SK-N-SH (cell line): ENCODE data around the gene RAB3IL1. TPM values are rescaled to one million over a fixed set of nuclear protein-coding genes. Genes with fewer than 3 reads are reported as not detected.

Experiments used
- CTCF ChIA-PET: fragments of 300-600, 350-600 bp; formaldehyde crosslinking; extraction: SDS; loops from one replicate; lab custom pipeline; 2021; lab: Yijun Ruan, JAX
- POLR2A ChIA-PET: fragments of 350-600 bp; sonication (Branson Sonifier 250); formaldehyde crosslinking; extraction: SDS; loops from one replicate; lab custom pipeline; 2020; ENCODE audit warnings: antibody characterized with exemption, inconsistent platforms; lab: Yijun Ruan, JAX
- DNase-seq: peaks from one replicate; pipeline ENCODE4 v3.0.0; 2012
- H2AFZ ChIP-seq: fragments of 200-600 bp; sonication (generic); 2 replicates; pipeline ENCODE4 v1.8.1; 2016; ENCODE audit warnings: antibody characterized with exemption, mild to moderate bottlenecking, low read depth
- H3F3A ChIP-seq: fragments of 200-600 bp; sonication (generic); replicated peaks from 2 replicates; pipeline ENCODE3; 2016; ENCODE audit warnings: antibody characterized with exemption, mild to moderate bottlenecking; ENCODE audit not compliant: insufficient read depth
- H3K27ac ChIP-seq, 2 experiments: fragments of 200-500 bp in 1 of 2; fragments of 200-600 bp in 1 of 2; sonication (Bioruptor generic) in 1 of 2; sonication (generic), shearing (Covaris generic) in 1 of 2; 2 replicates each; pipeline versions ENCODE4 v1.5.1 to v1.6.1; 2014 to 2016; ENCODE audit warnings: low read depth in 2 of 2, inconsistent platforms in 1 of 2, low read length in 1 of 2, mild to moderate bottlenecking in 1 of 2, mixed read lengths in 1 of 2
- H3K27me3 ChIP-seq: fragments of 200-600 bp; sonication (generic), shearing (Covaris generic); 2 replicates; pipeline ENCODE4 v1.6.1; 2016; ENCODE audit warnings: mixed run types; ENCODE audit not compliant: insufficient read depth
- H3K36me3 ChIP-seq, 2 experiments: fragments of 200-500 bp in 1 of 2; fragments of 200-600 bp in 1 of 2; sonication (Bioruptor generic) in 1 of 2; sonication (generic) in 1 of 2; replicated peaks in 1 of 2; 2 replicates each; pipeline versions ENCODE3 to v1.5.1; 2014 to 2016; ENCODE audit warnings: low read length in 1 of 2, mild to moderate bottlenecking in 1 of 2; ENCODE audit not compliant: insufficient read depth in 2 of 2, control insufficient read depth in 1 of 2
- H3K4me1 ChIP-seq, 2 experiments: fragments of 200-500 bp in 1 of 2; fragments of 200-600 bp in 1 of 2; sonication (Bioruptor generic) in 1 of 2; sonication (generic), shearing (Covaris generic) in 1 of 2; 2 replicates each; pipeline versions ENCODE4 v1.5.1 to v1.6.1; 2014 to 2016; ENCODE audit warnings: low read depth in 1 of 2, low read length in 1 of 2, mixed run types in 1 of 2; ENCODE audit not compliant: insufficient read depth in 2 of 2, control insufficient read depth in 1 of 2
- H3K4me2 ChIP-seq: fragments of 200-600 bp; sonication (generic), shearing (Covaris generic); 2 replicates; pipeline ENCODE4 v1.6.1; 2017; ENCODE audit warnings: mixed run types
- H3K4me3 ChIP-seq, 2 experiments: fragments of 200-500 bp in 1 of 2; fragments of 200-600 bp in 1 of 2; sonication (Bioruptor generic) in 1 of 2; sonication (generic), shearing (Covaris generic) in 1 of 2; 2 replicates each; pipeline versions ENCODE4 v1.5.1 to v1.8.1; 2014 to 2016; ENCODE audit warnings: low read depth in 2 of 2, inconsistent platforms in 1 of 2, low read length in 1 of 2, mild to moderate bottlenecking in 1 of 2, mixed read lengths in 1 of 2, moderate library complexity in 1 of 2
- H3K79me2 ChIP-seq: fragments of 200-600 bp; sonication (generic); 2 replicates; pipeline ENCODE4 v1.8.1; 2017; ENCODE audit warnings: mild to moderate bottlenecking; ENCODE audit not compliant: insufficient read depth
- H3K9ac ChIP-seq: fragments of 200-600 bp; sonication (generic); 2 replicates; pipeline ENCODE4 v1.6.1; 2017; ENCODE audit warnings: mixed run types
- H3K9me2 ChIP-seq: fragments of 200-600 bp; sonication (generic); 2 replicates; pipeline ENCODE4 v1.6.1; 2017; ENCODE audit warnings: mixed run types
- H3K9me3 ChIP-seq: fragments of 200-600 bp; sonication (generic); 2 replicates; pipeline ENCODE4 v1.6.1; 2017; ENCODE audit warnings: mixed run types, mild to moderate bottlenecking, moderate library complexity
- H4K20me1 ChIP-seq: fragments of 200-600 bp; sonication (generic); 2 replicates; pipeline ENCODE4 v1.6.1; 2017; ENCODE audit warnings: mild to moderate bottlenecking, mixed run types; ENCODE audit not compliant: insufficient read depth
- CHD2 ChIP-seq: fragments of 150-350 bp; IDR thresholded peaks from 2 replicates; pipeline ENCODE4 v1.6.1; 2018; ENCODE audit warnings: low read length; ENCODE audit not compliant: partially characterized antibody
- ELF1 ChIP-seq: IDR thresholded peaks from 2 replicates; pipeline ENCODE4 v1.4.0; 2012
- EP300 ChIP-seq, 2 experiments: IDR thresholded peaks; 2 replicates each; pipeline versions ENCODE4 v1.4.0 to v1.6.1; 2012; ENCODE audit warnings: borderline replicate concordance in 1 of 2, low read depth in 1 of 2, low read length in 1 of 2
- EZH2phosphoT487 ChIP-seq: fragments of 200-600 bp; sonication (generic); IDR thresholded peaks from 2 replicates; pipeline ENCODE4 v1.6.1; 2017; ENCODE audit warnings: low read depth, mixed run types, mild to moderate bottlenecking, antibody characterized with exemption, moderate library complexity, borderline replicate concordance
- FOXJ3 ChIP-seq: sonication (generic); formaldehyde crosslinking; IDR thresholded peaks from 2 replicates; pipeline ENCODE4 v1.5.1; 2020; ENCODE audit warnings: mild to moderate bottlenecking, missing genetic modification reagents
- FOXM1 ChIP-seq: IDR thresholded peaks from 2 replicates; pipeline ENCODE4 v1.4.0; 2012; ENCODE audit warnings: low read depth, mild to moderate bottlenecking
- GATA2 ChIP-seq: sonication (generic); formaldehyde crosslinking; IDR thresholded peaks from 2 replicates; pipeline ENCODE4 v1.5.0; 2020; ENCODE audit warnings: mild to moderate bottlenecking, missing genetic modification reagents
- JUND ChIP-seq: IDR thresholded peaks from 2 replicates; pipeline ENCODE4 v1.4.0; 2012
- MEF2A ChIP-seq: IDR thresholded peaks from 2 replicates; pipeline ENCODE4 v1.4.0; 2012; ENCODE audit warnings: low read depth, borderline replicate concordance
- NFIC ChIP-seq: IDR thresholded peaks from 2 replicates; pipeline ENCODE4 v1.4.0; 2012; ENCODE audit warnings: borderline replicate concordance
- NRF1 ChIP-seq: IDR thresholded peaks from 2 replicates; pipeline ENCODE4 v1.6.1; 2012; ENCODE audit warnings: low read depth, mild to moderate bottlenecking, low read length
- RAD21 ChIP-seq: IDR thresholded peaks from 2 replicates; pipeline ENCODE4 v1.6.1; 2012; ENCODE audit warnings: mild to moderate bottlenecking, low read length
- RXRA ChIP-seq: IDR thresholded peaks from 2 replicates; pipeline ENCODE4 v1.4.0; 2012; ENCODE audit warnings: low read depth, mild to moderate bottlenecking, borderline replicate concordance
- SIN3A ChIP-seq: IDR thresholded peaks from 2 replicates; pipeline ENCODE4 v1.6.1; 2012; ENCODE audit warnings: low read depth, mild to moderate bottlenecking, low read length, moderate library complexity, borderline replicate concordance
- TAF1 ChIP-seq: IDR thresholded peaks from 2 replicates; pipeline ENCODE4 v1.6.1; 2012; ENCODE audit warnings: low read depth, mild to moderate bottlenecking, low read length, moderate library complexity, borderline replicate concordance
- YY1 ChIP-seq: IDR thresholded peaks from 2 replicates; pipeline ENCODE4 v1.4.0; 2012; ENCODE audit warnings: low read depth, mild to moderate bottlenecking
- WGBS: methylation state at CpG from one replicate; pipeline ENCODE4 v1.1.6; 2017; ENCODE audit warnings: low lambda C conversion rate; 5-methylcytosine and 5-hydroxymethylcytosine counted together
- polyA plus RNA-seq, 3 experiments: library from polyadenylated mRNA; depleted of rRNA; stranded (reverse); fragments of >200 nt; gene quantifications; 2 replicates each; pipeline ENCODE4 v1.2.3, GENCODE V29; 2012
- TF ChIP-seq, protein P1 (sequence below): fragments of 200-600 bp; sonication (generic); IDR thresholded peaks from 2 replicates; pipeline ENCODE4 v1.6.1; 2017; ENCODE audit warnings: antibody characterized with exemption, mild to moderate bottlenecking, moderate library complexity
- TF ChIP-seq, protein P2 (sequence below): IDR thresholded peaks from 2 replicates; pipeline ENCODE4 v1.6.1; 2012; ENCODE audit warnings: mild to moderate bottlenecking, low read depth, low read length, moderate library complexity
- TF ChIP-seq, protein P3 (sequence below): fragments of 150-350 bp; IDR thresholded peaks from 2 replicates; pipeline ENCODE4 v1.6.1; 2016; ENCODE audit warnings: mild to moderate bottlenecking, low read depth, low read length
- TF ChIP-seq, protein P4 (sequence below): IDR thresholded peaks from 2 replicates; pipeline ENCODE4 v1.4.0; 2012; ENCODE audit warnings: low read depth, borderline replicate concordance

RAB3IL1 gene
- polyA plus RNA-seq, 1 of the 3 experiments (the other 2 are of a cell fraction), result 10.2 TPM

DNA sequence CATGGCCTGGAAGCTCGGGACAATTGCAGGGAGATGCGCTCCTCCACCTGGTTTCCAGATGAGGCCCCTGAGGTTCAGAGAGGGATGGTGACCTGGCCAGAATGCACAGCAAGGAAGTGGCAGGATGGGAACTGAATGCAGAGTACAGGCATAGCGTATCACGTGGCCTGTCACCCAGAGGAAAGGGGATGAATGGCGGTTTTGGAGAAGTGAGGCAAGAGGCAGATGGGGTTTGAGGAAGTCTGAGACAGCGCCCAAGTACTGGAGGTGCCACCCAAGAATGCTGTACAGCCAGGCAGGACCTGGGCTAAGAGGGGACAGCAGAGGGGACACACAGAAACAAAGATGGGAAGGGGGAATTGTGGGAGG is 4.9 kb downstream of the RAB3IL1 start:
- no peak overlapping the region for H3K4me2 ChIP-seq
- no peak overlapping the region for H3K27ac ChIP-seq
- H2AFZ ChIP-seq, result no peak overlapping the region
- no peak overlapping the region for H3K9ac ChIP-seq
- H3K36me3 ChIP-seq, result no peaks in the 10 kb centered on the region
- H3K9me3 ChIP-seq, result no peaks in the 10 kb centered on the region
- no peaks in the 10 kb centered on the region for H3K79me2 ChIP-seq
- POLR2A ChIA-PET, result no interaction called here
- peaks cover 0 to 7% of the 10 kb centered on the region in 2 experiments; a peak in 1 of 4 replicates for H3K4me1 ChIP-seq
- no peaks in the 10 kb centered on the region for H3K27me3 ChIP-seq
- TF ChIP-seq FOXJ3, result no peak
- no peak for TF ChIP-seq GATA2 (CRISPR knock-in tag)
- TF ChIP-seq, protein P1, sequence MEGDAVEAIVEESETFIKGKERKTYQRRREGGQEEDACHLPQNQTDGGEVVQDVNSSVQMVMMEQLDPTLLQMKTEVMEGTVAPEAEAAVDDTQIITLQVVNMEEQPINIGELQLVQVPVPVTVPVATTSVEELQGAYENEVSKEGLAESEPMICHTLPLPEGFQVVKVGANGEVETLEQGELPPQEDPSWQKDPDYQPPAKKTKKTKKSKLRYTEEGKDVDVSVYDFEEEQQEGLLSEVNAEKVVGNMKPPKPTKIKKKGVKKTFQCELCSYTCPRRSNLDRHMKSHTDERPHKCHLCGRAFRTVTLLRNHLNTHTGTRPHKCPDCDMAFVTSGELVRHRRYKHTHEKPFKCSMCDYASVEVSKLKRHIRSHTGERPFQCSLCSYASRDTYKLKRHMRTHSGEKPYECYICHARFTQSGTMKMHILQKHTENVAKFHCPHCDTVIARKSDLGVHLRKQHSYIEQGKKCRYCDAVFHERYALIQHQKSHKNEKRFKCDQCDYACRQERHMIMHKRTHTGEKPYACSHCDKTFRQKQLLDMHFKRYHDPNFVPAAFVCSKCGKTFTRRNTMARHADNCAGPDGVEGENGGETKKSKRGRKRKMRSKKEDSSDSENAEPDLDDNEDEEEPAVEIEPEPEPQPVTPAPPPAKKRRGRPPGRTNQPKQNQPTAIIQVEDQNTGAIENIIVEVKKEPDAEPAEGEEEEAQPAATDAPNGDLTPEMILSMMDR, result no peak
- TF ChIP-seq TAF1, result no peak
- TF ChIP-seq NFIC, result no peak
- TF ChIP-seq RAD21, result no peak
- TF ChIP-seq EZH2phosphoT487, result no peak
- TF ChIP-seq MEF2A, result no peak
- TF ChIP-seq SIN3A, result no peak
- TF ChIP-seq RXRA, result no peak
- TF ChIP-seq CHD2, result no peak
- TF ChIP-seq YY1, result no peak
- TF ChIP-seq, protein P2, sequence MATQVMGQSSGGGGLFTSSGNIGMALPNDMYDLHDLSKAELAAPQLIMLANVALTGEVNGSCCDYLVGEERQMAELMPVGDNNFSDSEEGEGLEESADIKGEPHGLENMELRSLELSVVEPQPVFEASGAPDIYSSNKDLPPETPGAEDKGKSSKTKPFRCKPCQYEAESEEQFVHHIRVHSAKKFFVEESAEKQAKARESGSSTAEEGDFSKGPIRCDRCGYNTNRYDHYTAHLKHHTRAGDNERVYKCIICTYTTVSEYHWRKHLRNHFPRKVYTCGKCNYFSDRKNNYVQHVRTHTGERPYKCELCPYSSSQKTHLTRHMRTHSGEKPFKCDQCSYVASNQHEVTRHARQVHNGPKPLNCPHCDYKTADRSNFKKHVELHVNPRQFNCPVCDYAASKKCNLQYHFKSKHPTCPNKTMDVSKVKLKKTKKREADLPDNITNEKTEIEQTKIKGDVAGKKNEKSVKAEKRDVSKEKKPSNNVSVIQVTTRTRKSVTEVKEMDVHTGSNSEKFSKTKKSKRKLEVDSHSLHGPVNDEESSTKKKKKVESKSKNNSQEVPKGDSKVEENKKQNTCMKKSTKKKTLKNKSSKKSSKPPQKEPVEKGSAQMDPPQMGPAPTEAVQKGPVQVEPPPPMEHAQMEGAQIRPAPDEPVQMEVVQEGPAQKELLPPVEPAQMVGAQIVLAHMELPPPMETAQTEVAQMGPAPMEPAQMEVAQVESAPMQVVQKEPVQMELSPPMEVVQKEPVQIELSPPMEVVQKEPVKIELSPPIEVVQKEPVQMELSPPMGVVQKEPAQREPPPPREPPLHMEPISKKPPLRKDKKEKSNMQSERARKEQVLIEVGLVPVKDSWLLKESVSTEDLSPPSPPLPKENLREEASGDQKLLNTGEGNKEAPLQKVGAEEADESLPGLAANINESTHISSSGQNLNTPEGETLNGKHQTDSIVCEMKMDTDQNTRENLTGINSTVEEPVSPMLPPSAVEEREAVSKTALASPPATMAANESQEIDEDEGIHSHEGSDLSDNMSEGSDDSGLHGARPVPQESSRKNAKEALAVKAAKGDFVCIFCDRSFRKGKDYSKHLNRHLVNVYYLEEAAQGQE, result no peak
- TF ChIP-seq ELF1, result no peak
- no peak for TF ChIP-seq NRF1
- TF ChIP-seq, protein P3, sequence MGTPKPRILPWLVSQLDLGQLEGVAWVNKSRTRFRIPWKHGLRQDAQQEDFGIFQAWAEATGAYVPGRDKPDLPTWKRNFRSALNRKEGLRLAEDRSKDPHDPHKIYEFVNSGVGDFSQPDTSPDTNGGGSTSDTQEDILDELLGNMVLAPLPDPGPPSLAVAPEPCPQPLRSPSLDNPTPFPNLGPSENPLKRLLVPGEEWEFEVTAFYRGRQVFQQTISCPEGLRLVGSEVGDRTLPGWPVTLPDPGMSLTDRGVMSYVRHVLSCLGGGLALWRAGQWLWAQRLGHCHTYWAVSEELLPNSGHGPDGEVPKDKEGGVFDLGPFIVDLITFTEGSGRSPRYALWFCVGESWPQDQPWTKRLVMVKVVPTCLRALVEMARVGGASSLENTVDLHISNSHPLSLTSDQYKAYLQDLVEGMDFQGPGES, result no peak
- TF ChIP-seq, protein P4, sequence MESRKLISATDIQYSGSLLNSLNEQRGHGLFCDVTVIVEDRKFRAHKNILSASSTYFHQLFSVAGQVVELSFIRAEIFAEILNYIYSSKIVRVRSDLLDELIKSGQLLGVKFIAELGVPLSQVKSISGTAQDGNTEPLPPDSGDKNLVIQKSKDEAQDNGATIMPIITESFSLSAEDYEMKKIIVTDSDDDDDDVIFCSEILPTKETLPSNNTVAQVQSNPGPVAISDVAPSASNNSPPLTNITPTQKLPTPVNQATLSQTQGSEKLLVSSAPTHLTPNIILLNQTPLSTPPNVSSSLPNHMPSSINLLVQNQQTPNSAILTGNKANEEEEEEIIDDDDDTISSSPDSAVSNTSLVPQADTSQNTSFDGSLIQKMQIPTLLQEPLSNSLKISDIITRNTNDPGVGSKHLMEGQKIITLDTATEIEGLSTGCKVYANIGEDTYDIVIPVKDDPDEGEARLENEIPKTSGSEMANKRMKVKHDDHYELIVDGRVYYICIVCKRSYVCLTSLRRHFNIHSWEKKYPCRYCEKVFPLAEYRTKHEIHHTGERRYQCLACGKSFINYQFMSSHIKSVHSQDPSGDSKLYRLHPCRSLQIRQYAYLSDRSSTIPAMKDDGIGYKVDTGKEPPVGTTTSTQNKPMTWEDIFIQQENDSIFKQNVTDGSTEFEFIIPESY, result no peak
- TF ChIP-seq EP300 (IDR thresholded peaks at IDR 0.05; ENCODE audit: borderline replicate concordance in 1 of 2, low read depth in 1 of 2, low read length in 1 of 2), result no peak
- no peak for TF ChIP-seq FOXM1
- TF ChIP-seq JUND, result no peak
- TF ChIP-seq, all 33 proteins: peak for 0
- DNase-seq, result peak; percentile 17
- CTCF ChIA-PET, result interaction anchor here (1.1 to 5.9 kb wide), 4 partner anchors 13 to 169 kb away, joined by 3 to 85 read pairs (median 4); no protein-coding TSS in a partner anchor
- Histone ChIP-seq H3K4me3 (no peak overlapping the region), H3F3A (no peaks in the 10 kb centered on the region), H3K9me2 (no peaks in the 10 kb centered on the region), H4K20me1 (no peaks in the 10 kb centered on the region)
- WGBS, result 90% methylated on average over 6 of the region's 6 CpGs
